ENCODE data around the gene SCD.

The SCD gene

DNA sequence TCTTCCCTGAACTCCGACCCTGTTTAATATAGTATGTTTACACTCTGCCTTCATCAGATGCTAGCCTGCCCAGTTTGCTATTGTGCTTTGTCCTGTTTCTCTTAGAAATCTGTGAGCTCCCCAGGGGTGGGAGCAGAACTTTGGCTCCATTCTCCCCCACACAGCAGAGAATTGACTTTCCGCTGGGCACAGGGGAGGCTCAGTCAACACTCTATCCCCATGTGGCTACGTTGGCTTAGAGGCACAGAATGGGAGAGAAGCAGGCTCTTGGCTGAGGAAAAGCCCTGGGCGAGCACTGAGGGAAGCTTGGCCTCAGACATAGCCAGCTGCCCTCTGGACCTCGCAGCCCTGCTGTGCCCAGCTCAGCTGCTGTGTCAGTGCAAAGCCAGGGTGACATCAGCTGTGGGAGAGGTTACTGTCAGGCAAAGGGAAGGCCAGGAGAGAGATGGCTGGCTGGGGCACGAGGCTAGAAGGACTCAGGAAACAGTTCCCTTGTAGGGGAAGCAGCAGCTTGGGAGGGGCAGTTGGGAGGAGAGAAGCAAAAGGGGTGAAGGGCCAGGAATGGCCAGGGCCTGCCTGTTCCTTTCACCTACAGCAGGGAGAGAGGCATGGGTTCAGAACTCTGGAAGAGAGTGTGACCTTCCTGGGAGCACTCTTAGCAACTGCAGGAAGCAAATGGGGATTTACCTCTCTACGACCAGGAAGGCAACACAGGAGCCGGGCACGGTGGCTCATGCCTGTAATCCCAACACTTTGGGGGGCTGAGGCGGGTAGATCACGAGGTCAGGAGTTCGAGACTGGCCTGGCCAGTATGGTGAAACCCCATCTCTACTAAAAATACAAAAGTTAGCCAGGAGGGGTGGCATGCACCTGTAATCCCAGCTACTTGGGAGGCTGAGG lies 5.8 kb upstream of the SCD start:
- DNase-seq = no peak

DNA sequence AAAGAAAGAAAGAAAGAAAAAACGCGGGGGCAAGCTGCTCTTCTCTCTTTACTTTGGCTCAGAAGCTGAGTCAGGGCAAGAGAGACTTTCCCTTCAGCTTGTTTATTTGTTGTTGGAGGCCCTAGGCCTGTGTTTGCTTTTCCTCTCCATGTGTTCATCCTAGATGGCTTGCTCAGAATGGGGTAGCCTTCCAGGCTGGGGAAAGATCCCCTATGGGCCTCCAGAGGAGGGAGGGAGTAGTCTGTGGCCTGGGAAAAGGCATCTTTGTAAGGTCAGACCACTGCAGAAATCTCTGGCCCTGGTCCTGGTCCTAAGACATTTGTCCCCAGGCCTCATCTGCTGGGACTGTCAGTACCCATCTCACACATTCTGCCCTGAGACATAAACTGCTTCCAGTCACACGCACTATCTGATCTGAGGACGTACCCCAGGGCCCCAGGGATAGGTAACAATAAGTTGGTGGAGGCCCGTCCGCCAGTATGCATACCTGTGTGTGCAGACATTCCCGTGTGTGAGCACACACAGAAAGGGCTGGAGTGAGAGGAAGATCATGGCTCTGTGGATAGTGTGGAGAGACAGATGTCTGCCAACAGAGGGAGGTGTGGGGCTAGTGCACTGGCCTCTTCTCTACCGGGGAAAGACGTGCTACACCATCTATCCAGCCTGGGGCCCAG lies 4.9 kb upstream of the SCD start:
- peak; percentile 46 for DNase-seq

DNA sequence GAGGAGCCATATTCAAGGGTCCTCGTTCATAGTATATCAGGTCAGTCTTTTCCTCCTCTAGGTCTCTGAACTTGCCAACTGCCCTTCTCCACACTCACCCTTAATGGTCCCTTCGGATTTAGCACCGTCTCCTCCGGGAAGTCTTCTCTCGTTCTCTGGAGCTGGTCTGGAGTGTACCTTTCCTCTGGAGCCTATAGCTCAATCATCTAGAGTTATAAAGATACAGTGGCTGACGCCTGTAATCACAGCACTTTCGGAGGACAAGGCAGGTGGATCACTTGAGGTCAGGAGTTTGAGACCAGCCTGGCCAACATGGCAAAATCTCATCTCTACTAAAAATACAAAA lies 4.4 kb upstream of the SCD start:
- DNase-seq = no peak

DNA sequence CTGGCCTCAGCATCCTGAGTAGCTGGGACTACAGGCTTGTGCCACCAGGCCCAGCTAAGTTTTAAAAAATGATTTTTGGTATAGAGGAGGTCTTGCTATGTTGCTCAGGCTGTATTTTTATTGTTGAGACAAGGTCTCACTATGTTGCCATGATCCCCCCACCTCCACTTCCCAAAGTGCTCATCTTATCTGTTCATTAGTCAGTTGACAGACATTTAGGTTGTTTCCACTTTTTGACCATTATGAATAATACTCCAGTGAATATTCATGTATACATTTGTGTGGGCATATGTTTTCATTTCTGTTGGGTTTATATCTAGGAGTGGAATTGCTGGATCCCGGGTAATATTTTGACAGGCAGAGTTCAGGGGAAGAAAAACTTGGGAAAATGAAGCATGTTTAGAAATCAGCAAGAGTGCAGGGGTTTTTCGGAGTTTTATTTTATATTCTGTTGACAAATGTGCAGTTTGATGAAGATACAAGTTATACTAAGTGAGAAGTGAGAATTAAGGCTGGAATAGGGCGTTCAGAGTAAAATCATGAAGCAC lies 2.7 kb upstream of the SCD start:
- DNase-seq = no peak

DNA sequence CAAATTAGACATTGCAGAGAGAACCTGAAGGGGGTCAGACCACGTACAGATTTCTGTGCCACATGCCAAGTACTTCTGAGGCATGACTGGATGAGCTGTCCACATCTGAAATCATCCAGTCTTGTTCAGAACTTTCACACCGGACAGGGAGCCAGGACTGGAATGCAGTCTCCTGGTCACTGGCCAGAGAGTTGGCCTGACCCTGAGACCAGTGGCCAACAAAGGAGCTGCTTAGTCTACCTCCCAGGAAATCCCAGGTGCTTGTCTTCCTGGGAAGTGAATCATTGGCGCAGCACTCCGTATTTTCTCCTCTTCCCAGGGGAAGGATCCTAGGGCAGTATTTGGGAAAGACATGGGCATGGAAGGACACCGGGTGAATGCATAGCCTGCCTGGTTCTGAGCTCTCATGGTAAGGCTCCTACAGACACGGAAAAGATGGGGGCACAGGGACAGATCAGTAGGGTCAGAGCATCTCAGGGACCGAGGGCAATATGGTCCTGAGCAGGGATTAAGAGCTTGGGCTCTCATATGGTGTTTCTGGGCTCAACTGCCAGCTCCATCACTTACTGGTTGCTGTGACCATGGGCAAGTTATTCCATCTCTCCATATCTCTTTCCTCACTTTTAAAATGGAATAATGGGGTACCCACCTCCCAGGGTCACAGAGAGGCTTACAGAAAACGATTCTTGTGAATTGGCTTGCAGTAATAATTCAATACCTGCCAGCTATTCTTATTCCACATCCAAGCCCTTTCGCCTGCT lies 1.3 kb upstream of the SCD start:
- DNase-seq = no peak

DNA sequence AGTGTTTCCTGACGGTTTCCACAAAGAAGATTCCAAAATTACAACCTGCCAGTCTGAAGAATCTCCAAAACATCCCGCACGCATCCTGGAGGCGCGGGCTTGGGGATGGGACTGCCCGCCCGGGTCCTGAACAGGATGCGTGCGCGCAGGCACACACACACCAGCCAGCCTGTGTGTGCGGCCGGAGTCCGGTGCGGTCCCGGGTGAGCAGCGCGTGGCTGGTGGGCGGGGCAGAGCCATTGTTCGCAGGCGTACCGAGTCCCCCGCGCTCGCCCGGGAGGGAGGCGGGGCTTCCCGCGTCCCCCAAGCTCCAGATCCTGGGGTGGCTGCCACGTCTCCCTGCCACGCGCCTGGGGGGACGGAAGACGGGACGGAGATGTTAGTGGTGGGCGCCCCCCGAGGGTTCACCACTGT lies 675 bp upstream of the SCD start:
- peak; percentile 63 for DNase-seq

DNA sequence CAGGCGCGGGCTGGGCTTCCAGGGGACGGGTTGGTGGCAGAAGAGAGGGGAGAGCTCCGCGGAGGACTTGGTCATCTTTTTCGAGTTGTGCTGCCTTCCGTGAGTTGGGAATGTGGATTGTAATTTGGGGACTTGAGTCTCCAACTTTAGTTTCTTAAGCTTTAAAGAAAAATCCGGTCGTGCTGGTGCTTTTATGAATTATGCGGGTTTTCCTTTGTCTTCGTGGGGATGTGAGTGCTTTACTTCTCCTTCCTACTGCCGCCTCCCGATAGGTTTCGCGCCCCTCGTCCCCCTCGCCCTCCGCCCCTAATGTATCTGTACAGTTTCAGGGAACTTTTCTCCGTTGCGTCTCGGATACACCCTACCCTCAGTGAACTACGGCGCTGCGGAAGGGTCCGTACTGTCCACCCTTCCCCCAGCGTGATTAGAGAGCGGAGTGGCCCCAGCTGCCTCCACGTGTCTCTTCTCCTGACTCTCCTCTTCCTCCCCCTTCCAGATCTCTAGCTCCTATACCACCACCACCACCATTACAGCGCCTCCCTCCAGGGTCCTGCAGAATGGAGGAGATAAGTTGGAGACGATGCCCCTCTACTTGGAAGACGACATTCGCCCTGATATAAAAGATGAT lies 649 bp downstream of the SCD start:
- no peak for DNase-seq

DNA sequence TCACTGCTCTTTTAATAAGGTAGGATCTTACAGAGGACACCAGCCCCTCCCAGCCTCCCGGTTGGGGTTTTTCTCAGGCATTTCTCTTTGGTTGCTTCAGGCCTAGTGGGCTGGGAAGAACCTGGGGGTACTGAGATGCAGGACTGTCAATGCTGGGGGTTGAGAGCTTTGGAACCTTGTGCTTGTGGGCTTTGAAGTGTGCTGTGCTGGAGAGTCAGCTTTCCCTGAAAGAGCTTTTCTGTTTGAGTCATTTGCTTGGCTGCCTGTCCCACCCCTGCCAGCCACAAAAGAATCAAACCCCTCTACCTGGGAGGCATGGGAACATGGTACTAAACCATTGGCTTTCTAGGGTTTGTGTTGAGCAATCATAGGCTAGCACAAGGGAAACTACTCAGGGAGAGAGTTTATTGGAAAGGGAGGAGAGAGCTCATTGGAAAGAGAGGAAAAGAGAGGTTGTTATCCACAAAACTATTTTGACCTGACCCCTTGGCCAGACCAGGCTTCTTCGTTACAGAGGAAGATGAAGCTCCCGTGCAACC lies 1.4 kb downstream of the SCD start:
- no peak for DNase-seq

DNA sequence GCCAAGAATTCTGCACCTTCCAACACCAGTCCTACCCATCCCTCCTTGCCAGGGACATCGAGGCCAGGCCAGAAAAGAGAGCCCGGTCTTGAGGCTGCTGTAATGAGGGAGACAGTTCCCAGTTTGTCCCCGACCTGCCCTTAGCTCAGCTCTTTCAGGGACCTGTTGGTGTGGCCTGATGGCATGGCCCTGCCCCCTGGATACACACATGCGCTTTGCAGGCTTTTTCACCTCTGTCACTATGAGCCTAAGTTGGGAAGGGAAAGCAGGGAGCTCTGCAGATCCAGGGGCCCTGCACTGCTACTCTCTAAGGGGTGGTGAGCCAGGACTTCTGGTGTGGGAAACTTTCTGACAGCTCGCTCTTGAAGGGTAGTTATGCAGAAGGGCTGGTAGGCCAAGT lies 2.1 kb downstream of the SCD start:
- DNase-seq = no peak

DNA sequence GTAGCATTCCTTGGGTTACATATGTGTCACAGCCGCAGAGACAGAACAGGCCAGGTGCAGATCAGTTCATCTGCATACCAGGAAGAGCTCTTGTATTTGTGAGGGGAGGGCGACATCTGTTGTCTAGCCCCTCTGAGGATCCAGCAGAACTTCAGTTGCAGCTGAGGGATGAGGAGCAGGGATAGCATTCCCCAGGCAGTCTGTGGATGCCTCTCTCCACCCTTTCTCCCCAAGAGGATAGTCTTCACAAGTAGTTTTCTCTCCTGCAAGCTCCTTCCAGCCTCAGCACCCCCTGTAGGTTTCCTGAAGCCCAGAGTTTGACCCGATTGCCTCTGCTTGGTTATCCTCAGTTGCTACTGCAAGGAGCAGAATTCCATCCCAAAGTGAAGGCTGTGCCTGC lies 2.6 kb downstream of the SCD start:
- DNase-seq = no peak

DNA sequence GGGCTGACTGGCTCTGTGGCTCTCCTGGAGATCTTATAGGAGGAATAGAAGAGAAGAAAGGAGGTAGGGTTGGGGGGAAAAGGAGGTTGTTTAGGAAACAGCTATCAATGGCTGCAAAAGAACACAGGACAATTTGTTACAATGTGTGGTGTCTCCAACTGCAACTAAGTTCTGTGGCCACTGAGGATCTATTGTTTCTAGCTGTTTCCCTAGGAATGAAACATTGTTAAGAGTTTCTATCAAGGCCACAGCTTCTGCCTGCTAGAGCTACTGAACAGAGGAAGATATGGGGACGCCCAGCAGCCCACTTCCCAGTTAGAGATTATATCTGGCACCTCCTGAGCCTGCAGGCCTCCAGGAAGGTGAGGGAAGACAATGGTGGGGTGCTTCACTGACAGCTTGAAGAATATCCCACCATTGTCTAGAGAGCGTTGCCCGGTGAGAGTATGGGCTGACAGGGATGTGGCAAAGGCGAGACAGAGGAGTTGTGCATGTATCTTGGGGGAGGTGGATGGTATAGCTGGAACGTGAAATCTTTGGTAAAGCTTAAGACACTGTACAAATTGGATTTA lies 4.0 kb downstream of the SCD start:
- DNase-seq = no peak

DNA sequence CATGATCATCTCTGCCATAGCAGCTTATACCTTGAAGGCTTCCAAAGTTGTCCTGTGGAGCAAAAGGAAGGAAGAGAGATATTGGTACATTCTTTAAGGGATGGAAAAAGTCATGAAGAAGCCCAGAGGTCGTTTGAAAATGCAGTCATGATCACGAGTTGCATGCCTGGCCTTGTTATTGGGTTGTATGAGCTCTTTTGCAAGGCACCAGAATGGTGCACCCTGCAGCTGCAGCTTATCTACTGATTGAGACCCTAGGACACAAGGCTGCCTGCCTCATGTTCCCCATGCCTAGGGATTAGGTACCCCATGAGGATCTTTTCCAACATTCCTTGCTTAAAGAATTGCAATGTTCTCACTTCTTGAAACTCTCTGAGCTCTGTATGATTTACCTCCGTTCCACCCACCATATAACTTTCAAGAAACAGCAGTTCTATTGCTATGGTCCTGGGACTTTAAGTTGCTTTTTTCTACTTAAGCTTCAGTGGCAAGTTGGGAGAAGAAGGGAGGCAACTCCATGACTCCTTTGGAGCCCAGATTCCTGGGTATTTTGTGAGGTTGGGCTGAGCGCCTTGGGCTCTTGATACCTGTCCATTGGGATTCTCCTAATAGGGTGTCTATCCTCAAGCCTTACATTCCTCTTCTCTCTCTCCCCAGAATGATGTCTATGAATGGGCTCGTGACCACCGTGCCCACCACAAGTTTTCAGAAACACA lies 6.9 kb downstream of the SCD start:
- no peak for DNase-seq

DNA sequence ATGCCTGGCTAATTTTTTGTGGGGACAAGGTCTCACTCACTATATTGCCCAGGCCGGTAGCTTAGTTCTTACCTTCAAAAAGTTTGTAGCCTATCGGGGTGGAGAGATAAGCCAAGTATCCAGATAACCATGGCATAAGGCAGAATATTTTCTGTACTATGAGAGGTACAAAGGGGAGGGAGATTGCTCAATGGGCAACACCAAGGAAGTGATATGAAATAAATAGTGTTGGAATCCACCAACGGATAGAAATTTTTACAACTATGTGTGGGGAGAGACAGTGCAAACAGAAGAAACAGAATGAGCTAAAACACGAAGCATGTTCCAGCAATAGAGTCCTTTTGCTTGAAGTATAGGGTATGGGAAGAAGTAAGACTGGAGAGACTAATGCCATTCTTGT lies 8.1 kb downstream of the SCD start:
- no peak for DNase-seq

DNA sequence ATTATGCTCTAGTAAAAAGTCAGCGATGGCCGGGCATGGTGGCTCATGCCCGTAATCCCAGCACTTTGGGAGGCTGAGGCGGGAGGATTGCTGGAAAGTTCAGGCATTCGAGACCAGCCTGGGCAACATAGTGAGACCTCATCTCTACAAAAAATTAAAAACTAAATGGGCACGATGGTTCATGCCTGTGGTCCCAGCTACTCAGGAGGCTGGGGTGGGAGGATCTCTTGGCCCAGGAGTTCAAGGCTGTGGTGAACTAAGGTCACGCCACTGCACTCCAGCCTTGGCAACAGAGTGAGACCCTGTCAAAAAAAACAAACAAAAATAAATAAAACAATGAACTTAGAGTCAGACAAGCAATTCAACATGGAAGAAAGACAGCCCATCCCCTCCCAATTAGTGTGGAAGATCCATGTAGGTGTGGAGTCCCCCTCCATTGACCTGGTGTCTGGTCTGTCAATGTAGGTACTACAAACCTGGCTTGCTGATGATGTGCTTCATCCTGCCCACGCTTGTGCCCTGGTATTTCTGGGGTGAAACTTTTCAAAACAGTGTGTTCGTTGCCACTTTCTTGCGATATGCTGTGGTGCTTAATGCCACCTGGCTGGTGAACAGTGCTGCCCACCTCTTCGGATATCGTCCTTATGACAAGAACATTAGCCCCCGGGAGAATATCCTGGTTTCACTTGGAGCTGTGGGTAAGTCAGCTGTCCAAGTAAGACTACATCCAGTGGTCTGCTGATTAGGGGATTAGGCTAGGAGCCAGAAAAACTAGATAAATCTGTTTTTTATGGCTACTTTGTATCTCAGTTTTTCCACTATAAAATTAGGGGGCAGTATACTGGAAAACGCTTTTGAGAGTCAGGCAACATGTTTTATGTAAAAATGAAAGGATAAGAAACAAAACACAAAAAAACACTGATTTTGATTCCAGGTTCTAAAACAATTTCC lies 9.3 kb downstream of the SCD start:
- DNase-seq = no peak

DNA sequence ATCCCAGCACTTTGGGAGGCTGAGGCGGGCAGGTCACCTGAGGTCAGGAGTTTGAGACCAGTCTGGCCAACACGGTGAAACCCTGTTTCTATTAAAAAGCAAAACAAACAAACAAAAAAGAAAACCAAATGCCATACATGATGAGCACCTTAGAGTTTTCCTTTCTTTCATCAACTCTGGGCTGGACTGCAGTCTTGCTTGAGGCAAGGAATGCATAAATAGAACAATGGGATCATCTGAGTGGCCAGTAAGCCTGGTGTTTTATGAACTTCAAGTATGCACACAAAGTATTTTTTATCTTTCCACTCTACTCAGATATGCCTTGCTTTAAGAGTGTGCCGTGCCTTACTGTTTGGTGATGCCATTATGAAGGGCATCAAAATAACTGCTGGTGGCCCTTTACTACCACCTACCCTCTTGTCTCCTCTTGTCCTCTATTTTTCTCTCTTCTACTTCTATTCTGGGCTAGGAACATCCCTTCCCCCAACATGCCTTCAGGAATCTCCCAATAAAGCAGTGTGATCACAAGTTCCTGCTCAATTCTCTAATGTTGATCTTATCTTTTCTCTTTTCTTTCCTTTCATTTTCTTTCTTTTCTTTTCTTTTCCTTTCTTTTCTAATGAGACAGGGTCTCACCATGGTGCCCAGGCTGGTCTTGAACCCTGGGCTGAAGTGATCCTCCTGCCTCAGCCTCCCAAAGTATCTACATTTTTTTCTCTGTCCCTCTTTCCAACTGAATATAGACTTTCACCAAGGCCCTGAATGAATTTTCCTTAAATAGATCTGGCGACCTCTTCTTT lies 10.2 kb downstream of the SCD start:
- DNase-seq = no peak

DNA sequence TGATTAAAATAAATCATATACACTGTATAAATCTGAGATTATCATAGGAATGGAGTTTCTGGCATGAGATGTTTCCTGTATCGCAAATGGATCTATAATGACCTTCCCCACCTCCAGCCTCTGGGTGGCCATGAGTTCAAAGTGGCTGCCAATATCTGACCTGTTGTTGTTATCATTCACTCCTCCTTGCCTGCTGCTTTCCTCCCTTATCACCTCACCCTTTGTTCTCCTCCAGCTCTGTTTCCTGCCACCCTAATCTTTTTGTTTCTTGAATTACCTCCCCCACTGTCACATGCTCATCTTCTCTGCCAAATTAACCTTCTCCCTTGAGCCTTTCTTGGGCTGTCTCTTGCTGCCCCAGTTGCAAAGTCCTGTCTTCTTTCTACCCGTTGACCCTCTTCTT lies 12.0 kb downstream of the SCD start:
- DNase-seq = no peak

DNA sequence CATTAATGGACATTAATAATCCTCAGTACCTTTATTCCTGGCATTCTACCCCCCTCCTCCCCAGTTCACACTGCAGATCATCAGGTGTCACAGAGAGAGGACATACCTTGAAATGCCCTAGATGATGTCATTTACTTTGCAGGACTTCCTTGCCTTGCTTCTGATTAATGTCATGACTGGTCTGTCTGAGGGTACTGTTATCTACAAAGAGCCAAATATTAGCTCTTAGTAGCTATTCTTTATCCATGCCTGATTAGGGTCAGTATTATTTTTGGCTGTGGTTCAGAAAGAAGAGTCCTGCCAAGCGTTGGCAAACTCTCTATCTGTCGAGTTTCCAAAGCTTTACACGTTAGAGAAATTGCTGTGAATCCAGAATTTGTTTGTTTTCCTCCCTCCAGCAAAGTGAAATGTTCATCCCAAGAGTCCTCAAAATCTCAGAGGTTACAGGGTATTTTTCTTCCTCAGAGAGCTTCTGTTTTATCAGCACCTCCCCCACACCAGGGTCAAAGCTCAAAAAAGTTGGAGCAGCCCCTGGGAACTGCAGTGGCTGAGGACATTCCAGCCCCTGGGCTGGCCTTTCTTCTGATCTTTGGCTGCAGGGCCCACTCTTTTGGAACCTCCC lies 12.6 kb downstream of the SCD start:
- no peak for DNase-seq

DNA sequence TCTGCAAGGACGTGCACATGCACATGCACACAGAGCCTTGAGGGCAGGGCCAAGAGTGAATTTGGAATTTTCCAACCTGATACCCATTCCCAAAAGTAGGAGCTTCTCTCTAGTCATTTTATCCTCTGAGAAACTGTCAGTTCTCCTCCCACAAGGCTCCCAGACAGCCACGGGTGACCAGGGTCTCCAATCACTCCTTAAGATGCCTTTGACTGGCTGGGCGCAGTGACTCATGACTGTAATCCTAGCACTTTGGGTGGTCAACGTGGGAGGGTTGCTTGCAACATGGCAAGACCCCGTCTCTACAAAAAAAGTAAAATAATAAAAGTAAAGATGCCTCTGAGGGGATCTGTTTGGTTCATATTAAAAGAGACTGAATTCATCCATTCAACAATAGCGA lies 13.2 kb downstream of the SCD start:
- DNase-seq = no peak
